ENCODE data around the gene UBASH3A.

Gene UBASH3A

GRCh38 chr21:42426876-42427480 is 23.3 kb downstream of the UBASH3A start:
- no peak for DNase-seq (ENCODE audit: low spot score)
- TF ChIP-seq CTCF (IDR thresholded peaks at IDR 0.05; ENCODE audit: extremely low read depth, missing control alignments) = no peak

- no peak for DNase-seq (ENCODE audit: low spot score)
- no peak for TF ChIP-seq CTCF (IDR thresholded peaks at IDR 0.05; ENCODE audit: extremely low read depth, missing control alignments)
Observed at GRCh38 chr21:42427809-42428419, 24.2 kb downstream of the UBASH3A start.

GRCh38 chr21:42429021-42429420 is 25.3 kb downstream of the UBASH3A start:
- DNase-seq (ENCODE audit: low spot score) = no peak
- TF ChIP-seq CTCF (IDR thresholded peaks at IDR 0.05; ENCODE audit: extremely low read depth, missing control alignments) = no peak

- no peak for DNase-seq (ENCODE audit: low spot score)
- no peak for TF ChIP-seq CTCF (IDR thresholded peaks at IDR 0.05; ENCODE audit: extremely low read depth, missing control alignments)
Observed at GRCh38 chr21:42429856-42430255, 26.2 kb downstream of the UBASH3A start.

- TF ChIP-seq CTCF (IDR thresholded peaks at IDR 0.05; ENCODE audit: extremely low read depth, missing control alignments) = no peak
- DNase-seq (ENCODE audit: low spot score) = no peak
Observed at GRCh38 chr21:42430521-42430920, 26.8 kb downstream of the UBASH3A start.

- TF ChIP-seq CTCF (IDR thresholded peaks at IDR 0.05; ENCODE audit: extremely low read depth, missing control alignments) = no peak
- no peak for DNase-seq (ENCODE audit: low spot score)
Observed at GRCh38 chr21:42431196-42431595, 27.5 kb downstream of the UBASH3A start.

GRCh38 chr21:42432695-42433094 is 29.0 kb downstream of the UBASH3A start:
- DNase-seq (ENCODE audit: low spot score) = no peak
- no peak for TF ChIP-seq CTCF (IDR thresholded peaks at IDR 0.05; ENCODE audit: extremely low read depth, missing control alignments)
